KMS-11 (cell line): ENCODE measurements around the gene ADAMTS10.

Source experiments
- H2AFZ ChIP-seq: fragments of 200-600 bp; sonication (generic); 2 replicates; pipeline ENCODE4 v1.6.1; 2016; ENCODE audit warnings: antibody characterized with exemption, mixed run types, low read depth
- H3K27ac ChIP-seq: fragments of 200-600 bp; sonication (generic); 2 replicates; pipeline ENCODE4 v1.6.1; 2016; ENCODE audit warnings: mild to moderate bottlenecking, mixed run types
- H3K27me3 ChIP-seq: fragments of 200-600 bp; sonication (generic); 2 replicates; pipeline ENCODE4 v1.6.1; 2017; ENCODE audit warnings: mild to moderate bottlenecking, low read depth, mixed run types, moderate library complexity; ENCODE audit not compliant: insufficient read depth
- H3K36me3 ChIP-seq: fragments of 200-600 bp; sonication (generic); 2 replicates; pipeline ENCODE4 v1.6.1; 2017; ENCODE audit warnings: mild to moderate bottlenecking, mixed run types; ENCODE audit not compliant: insufficient read depth
- H3K4me1 ChIP-seq: fragments of 200-600 bp; sonication (generic); 2 replicates; pipeline ENCODE4 v1.6.1; 2016; ENCODE audit warnings: mild to moderate bottlenecking, low read depth, mixed run types; ENCODE audit not compliant: poor library complexity, severe bottlenecking
- H3K4me2 ChIP-seq: fragments of 200-600 bp; sonication (generic); 2 replicates; pipeline ENCODE4 v1.7.0; 2016; ENCODE audit warnings: mild to moderate bottlenecking, mixed run types
- H3K4me3 ChIP-seq: fragments of 200-600 bp; sonication (generic); IDR thresholded peaks from 2 replicates; pipeline ENCODE4 v1.6.1; 2017; ENCODE audit warnings: low read depth, low read length, mixed read lengths; ENCODE audit not compliant: insufficient read depth
- H3K79me2 ChIP-seq: fragments of 200-600 bp; sonication (generic); 2 replicates; pipeline ENCODE4 v1.6.1; 2016; ENCODE audit warnings: low read depth, mixed run types; ENCODE audit not compliant: insufficient read depth
- H3K9ac ChIP-seq: fragments of 200-600 bp; sonication (generic); 2 replicates; pipeline ENCODE4 v1.6.1; 2016; ENCODE audit warnings: mild to moderate bottlenecking, mixed run types
- H4K20me1 ChIP-seq: fragments of 200-600 bp; sonication (generic); 2 replicates; pipeline ENCODE4 v1.6.1; 2016; ENCODE audit warnings: mild to moderate bottlenecking, mixed run types; ENCODE audit not compliant: insufficient read depth
- CTCF ChIP-seq: fragments of 200-600 bp; sonication (generic); conservative IDR thresholded peaks from 2 replicates; pipeline ENCODE4 v1.6.1; 2017; ENCODE audit warnings: low read depth, mild to moderate bottlenecking, antibody characterized with exemption, low read length, moderate library complexity, mixed read lengths

Gene ADAMTS10

GRCh38 chr19:8641908-8642547 is 31.5 kb upstream of the ADAMTS10 start:
- H3K27ac ChIP-seq, result no peak overlapping the region
- TF ChIP-seq CTCF, result peak; percentile 62
- H3K79me2 ChIP-seq, result no peaks in the 10 kb centered on the region
- no peak overlapping the region for H3K4me2 ChIP-seq
- no peaks in the 10 kb centered on the region; the same call in 1 of the 2 replicates for H3K27me3 ChIP-seq
- H3K4me3 ChIP-seq, result no peak overlapping the region
- no peak overlapping the region for H3K9ac ChIP-seq
- H3K36me3 ChIP-seq, result no peaks in the 10 kb centered on the region
- no peak overlapping the region for H2AFZ ChIP-seq
- H4K20me1 ChIP-seq, result no peaks in the 10 kb centered on the region
- no peaks in the 10 kb centered on the region for H3K4me1 ChIP-seq

- H2AFZ ChIP-seq, result no peak overlapping the region
- H4K20me1 ChIP-seq, result no peaks in the 10 kb centered on the region
- H3K9ac ChIP-seq, result no peak overlapping the region
- TF ChIP-seq CTCF, result no peak
- H3K4me2 ChIP-seq, result no peak overlapping the region
- no peaks in the 10 kb centered on the region; the same call in 1 of the 2 replicates for H3K27me3 ChIP-seq
- H3K36me3 ChIP-seq, result no peaks in the 10 kb centered on the region
- H3K4me1 ChIP-seq, result no peaks in the 10 kb centered on the region
- no peak overlapping the region for H3K4me3 ChIP-seq
- H3K27ac ChIP-seq, result no peak overlapping the region
- no peaks in the 10 kb centered on the region for H3K79me2 ChIP-seq
Measured at GRCh38 chr19:8641221-8641907, 30.8 kb upstream of the ADAMTS10 start.

- H3K27me3 ChIP-seq, result no peaks in the 10 kb centered on the region; the same call in 1 of the 2 replicates
- H3K4me1 ChIP-seq, result no peaks in the 10 kb centered on the region
- H3K27ac ChIP-seq, result no peak overlapping the region
- no peak overlapping the region for H3K4me2 ChIP-seq
- no peaks in the 10 kb centered on the region for H4K20me1 ChIP-seq
- H3K36me3 ChIP-seq, result no peaks in the 10 kb centered on the region
- no peak overlapping the region for H2AFZ ChIP-seq
- no peaks in the 10 kb centered on the region for H3K79me2 ChIP-seq
- no peak overlapping the region for H3K4me3 ChIP-seq
- no peak for TF ChIP-seq CTCF
- H3K9ac ChIP-seq, result no peak overlapping the region
Measured at GRCh38 chr19:8640402-8641004, 30.0 kb upstream of the ADAMTS10 start.

- H3K4me2 ChIP-seq, result no peak overlapping the region
- no peak overlapping the region for H3K9ac ChIP-seq
- no peaks in the 10 kb centered on the region for H3K79me2 ChIP-seq
- no peaks in the 10 kb centered on the region for H3K36me3 ChIP-seq
- no peak overlapping the region for H2AFZ ChIP-seq
- no peak overlapping the region for H3K27ac ChIP-seq
- H3K27me3 ChIP-seq, result no peaks in the 10 kb centered on the region; the same call in 1 of the 2 replicates
- H3K4me1 ChIP-seq, result no peaks in the 10 kb centered on the region
- H3K4me3 ChIP-seq, result no peak overlapping the region
- no peak for TF ChIP-seq CTCF
- H4K20me1 ChIP-seq, result no peaks in the 10 kb centered on the region
Measured at GRCh38 chr19:8639821-8640401, 29.4 kb upstream of the ADAMTS10 start.
